ENCODE measurements around the gene PRRC2B.

DNA sequence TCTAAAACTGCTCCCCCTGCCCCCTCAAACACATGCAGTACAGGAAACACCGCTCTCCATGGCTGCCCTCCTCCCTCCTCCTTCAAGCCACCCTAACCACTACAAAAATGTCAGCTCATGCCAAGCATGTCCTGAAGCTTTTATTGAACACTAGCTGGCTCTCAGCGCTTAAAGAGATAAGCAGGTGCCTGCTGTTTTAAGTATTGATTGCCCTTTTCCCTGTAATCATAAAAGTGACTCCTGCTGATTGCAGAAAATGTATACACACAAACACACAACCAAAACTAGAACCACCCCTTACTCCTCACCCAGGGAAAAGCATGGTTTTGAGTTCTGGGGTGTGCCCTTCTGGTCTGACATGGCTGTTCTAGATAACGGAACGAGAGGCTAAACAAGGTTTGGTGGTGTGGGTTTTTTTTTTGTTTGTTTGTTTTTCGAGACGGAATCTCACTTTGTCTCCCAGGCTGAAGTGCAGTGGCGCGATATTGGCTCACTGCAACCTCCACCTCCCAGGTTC, 140.9 kb downstream of the PRRC2B start:
- TF ChIP-seq, protein P1, sequence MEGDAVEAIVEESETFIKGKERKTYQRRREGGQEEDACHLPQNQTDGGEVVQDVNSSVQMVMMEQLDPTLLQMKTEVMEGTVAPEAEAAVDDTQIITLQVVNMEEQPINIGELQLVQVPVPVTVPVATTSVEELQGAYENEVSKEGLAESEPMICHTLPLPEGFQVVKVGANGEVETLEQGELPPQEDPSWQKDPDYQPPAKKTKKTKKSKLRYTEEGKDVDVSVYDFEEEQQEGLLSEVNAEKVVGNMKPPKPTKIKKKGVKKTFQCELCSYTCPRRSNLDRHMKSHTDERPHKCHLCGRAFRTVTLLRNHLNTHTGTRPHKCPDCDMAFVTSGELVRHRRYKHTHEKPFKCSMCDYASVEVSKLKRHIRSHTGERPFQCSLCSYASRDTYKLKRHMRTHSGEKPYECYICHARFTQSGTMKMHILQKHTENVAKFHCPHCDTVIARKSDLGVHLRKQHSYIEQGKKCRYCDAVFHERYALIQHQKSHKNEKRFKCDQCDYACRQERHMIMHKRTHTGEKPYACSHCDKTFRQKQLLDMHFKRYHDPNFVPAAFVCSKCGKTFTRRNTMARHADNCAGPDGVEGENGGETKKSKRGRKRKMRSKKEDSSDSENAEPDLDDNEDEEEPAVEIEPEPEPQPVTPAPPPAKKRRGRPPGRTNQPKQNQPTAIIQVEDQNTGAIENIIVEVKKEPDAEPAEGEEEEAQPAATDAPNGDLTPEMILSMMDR (IDR thresholded peaks at IDR 0.05; ENCODE audit: low read depth, low read length), result no peak
- no peak for TF ChIP-seq EZH2phosphoT487 (IDR thresholded peaks at IDR 0.05; ENCODE audit: low read depth)
